SHP77 (cell line): ENCODE data around the gene PRKCA.
A peak's percentile ranks its signal among the peaks of the same experiment; 100 is the strongest.

ENCODE experiments used
- DNase-seq, 2 experiments: peaks; one replicate each; lab custom pipeline; 2025; lab: John Stamatoyannopoulos, UW

Gene PRKCA

DNA sequence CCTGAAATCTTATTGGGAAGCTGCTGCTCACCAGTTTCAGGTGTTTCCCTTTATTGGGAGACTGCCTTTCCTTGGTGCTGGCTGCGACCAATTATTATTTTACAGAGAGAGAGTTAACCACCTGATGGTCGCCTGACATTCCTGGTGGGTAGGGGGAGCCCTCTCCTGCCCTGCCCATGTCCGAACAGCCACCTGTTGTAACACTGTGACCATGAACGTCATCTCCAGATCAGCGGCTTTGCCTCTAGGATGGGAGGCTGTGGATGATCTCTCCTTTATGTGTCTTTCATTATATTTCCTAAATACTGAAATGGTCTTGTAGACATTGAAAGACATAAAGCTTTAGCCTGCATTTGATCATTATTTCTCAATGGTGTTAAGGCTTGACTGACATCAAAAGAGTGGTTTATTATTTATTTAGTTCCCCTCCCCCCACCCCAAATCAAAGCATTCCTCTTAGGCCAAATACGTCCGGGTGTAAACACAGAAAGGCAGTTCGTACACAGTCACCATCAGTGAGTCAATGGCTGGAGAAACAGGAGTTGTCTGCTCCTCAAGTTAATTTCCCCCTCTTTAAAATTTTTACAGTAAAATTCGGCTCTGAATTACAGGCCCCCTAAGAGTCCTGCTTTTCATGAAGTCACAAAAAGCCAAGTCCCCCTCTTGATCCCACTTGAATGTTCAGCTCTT lies 474.7 kb downstream of the PRKCA start:
- DNase-seq = no peak

DNA sequence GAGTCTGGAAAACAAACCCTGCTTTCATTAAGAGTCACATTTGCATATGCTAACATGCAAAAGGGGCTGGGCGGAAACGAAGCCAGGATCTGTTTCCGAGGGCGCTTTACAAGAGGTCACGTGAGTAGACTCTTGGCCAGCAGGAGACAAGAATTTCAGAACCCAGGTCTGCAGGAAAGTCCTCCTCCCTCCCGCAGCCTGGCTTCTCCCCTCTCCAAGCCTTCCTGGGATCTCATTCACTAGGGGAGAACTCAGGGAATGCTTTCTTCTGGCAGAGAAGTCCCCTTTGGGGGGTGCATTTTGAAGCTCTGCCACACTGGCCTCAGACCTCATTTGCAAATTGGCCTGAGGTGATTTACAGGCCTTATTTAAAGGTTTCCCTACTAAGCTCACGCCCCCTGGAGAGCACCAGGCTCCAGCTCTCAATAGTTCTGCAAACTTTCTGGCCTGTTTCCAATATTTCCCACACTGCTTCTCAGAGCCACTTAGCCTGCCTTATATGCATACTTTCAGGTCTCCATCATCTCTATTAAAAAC lies 475.3 kb downstream of the PRKCA start:
- DNase-seq = no peak

DNA sequence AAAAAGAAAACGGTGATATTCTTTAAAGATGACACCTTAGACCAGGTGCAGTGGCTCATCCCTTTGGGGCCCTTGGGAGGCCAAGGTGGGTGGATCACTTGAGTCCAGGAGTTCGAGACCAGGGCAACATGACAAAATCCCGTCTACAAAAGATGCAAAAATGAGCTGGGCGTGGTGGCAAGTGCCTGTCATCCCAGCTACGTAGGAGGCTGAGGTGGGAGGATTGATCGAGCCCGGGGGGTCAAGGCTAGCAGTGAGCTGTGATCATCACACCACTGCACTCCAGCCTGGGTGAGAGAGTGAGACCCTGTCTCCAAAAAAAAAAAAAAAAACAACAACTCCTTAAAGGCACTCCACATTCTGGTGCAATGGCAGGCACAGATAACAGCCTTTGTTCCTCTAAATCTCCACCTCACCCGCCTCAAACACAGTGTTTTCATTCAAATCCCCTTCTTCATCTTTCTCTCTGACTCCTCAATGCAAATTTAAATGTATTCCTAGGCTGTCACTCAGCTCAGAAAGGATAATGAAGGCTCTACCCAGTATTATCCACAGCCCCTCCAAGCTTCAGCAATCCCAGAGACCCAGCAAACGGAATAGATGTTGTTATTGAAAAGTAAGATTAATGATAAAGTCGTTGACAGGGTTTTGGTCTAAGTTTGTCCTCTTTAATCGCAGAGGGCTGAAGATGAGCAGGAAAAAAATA lies 476.3 kb downstream of the PRKCA start:
- no peak for DNase-seq

DNA sequence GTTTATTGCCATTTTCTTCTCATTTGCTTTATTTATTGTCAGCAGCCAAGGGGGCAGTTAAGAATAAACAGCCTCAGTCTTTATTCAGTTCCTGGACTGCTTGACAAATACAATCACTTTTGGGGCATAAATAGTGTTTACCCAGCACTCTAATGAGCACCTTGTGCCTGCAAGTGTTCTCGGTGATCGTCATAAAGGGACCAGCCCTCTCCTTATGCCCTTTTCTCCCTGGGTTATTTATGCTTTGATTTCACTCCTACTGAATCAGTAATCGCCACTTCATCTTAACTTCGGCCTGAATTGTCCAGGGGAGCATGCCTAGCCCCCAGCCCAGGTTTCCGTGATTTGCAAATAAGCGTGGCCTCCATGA lies 476.8 kb downstream of the PRKCA start:
- DNase-seq = no peak

DNA sequence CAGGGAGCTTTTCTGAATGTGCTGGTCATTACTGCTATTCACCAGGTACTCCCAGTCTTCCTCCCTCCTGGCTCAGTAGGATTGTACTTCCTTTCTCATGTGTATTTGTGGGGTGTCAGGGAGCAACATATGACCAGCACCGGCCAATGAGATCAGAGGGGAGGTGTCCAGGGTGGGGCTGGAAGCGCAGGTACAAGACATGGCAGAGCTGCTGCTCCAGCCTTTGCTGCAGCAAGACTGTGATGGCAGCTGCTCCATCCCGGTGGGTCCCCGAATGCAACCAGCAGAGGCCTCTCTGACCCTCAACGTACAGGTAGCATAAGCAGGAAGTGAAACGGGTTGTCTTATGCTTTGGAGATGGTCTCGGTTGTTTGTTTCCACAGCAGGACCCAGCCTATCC lies 478.7 kb downstream of the PRKCA start:
- no peak for DNase-seq

DNA sequence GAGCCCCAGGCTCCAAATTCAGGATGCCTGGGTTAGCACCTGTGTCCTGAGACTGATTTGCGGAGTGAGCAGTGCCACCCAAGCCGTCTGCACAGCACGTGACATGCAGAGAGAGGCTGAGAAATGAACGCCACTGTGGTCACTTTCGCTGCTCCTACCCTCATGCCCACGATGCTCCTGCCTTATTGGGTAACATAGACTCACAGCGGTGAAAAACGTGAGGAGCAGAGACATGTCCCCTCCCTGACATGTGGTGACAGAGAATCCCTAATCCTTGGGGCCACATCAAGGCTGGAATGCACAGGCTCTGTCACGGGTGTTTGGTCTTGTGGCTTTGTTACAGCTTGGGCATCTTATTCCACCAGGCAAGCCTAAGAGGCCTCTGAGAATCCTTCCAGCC lies 480.4 kb downstream of the PRKCA start:
- DNase-seq = no peak

DNA sequence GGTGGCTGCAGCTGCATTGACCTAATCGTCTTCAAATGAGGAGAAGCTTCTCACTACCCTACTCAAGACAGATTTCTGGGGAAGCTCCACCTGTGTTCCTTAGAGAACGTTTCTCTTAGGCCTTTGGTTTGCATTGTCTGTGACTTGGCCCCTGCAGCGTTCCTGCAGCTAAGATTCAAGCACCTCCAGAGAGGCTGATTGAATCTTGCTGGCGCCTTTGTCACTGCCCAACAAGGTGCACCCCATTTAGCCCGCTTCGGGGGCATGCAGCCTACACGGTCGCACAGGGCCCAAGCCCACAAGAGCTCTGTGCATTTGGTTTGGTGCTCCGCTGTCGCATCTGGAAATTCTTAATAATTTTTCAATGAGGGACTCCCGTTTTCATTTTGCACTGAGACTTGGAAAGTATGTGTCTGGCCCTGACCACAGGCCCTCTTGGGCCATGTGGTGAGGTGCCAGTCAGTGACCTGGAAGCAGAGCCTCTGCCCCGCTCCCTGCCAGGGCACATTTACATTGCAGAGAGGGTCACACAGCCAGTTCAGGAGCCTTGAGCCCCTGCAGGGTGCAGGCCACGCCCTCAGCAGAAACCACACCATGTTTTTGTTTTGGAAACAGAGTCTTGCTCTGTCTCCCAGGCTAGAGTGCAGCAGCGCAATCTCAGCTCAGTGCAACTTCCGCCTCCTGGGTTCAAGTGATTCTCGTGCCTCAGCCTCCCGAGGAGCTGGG lies 481.4 kb downstream of the PRKCA start:
- no peak for DNase-seq

DNA sequence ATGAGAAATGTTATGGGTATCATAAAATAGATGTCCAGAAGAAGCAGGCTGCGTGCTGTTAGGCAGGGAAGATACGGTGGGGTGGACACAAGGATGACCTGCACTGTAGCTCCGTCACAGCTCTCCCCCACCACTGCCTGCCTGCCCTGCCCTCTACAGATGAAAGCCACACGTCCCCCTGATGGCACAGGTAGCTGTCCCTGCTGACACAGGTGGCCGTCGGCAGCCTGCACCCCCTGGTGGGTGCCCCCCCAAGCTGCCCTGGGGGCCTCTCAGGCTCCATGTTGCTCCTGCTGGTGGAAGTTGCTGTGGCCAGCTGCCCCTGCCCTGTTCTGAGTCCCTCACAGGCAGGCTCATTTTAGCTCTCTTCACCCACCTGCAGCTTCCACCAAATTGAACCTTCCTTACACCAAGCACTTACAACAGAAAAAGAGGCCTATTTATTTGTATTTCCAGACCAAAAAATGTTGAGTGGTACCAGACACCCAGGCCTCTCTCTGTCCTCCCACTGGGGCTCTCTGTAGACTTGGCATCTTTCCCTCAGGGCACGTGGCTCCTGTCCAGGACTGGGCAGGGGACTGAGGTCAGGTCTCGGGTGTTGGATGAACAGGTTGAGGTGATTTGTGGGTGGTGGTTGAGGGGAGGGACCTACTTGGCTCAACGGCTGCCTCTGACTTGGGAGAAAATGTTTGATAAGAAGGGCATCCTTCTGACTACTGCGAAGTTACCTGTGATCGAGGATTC lies 482.4 kb downstream of the PRKCA start:
- DNase-seq = no peak

DNA sequence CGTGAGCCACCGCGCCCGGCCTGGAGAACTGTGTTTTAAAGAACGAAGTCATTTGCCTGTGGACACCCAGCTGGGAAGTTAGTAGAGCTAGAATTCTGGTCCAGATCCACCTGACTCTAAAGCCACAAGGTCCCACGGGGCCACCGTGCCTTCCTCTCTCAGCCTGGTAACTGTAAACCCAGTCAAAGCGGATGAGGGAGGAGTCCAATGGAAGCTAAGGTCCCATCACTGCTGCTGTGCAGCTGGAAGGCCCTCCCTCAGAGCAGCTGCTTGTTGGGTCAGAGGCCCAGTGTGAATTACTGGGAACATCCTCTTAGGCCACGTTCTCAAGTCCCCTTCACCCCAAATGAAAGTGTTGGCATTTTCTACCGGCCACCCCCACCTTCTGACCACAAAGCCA lies 483.7 kb downstream of the PRKCA start:
- DNase-seq = no peak

DNA sequence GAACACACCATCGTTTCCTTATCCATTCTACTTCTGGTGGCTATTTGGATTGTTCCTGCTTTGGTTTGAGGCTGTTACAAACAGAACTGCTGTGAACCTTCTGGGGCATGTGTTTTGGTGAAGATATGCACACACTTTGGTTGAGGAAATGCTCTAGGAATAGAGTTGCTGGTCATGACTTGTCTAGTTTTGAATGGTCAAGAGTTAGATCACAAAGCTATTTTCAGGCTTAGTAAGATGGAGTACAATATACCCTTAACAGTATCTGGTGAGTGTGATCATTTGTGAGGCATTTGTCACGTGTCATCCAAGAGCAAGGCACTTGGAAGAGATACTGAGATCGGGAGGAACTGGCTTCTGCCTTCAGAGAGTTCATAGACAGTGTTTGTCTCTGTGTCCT lies 485.5 kb downstream of the PRKCA start:
- DNase-seq = no peak

DNA sequence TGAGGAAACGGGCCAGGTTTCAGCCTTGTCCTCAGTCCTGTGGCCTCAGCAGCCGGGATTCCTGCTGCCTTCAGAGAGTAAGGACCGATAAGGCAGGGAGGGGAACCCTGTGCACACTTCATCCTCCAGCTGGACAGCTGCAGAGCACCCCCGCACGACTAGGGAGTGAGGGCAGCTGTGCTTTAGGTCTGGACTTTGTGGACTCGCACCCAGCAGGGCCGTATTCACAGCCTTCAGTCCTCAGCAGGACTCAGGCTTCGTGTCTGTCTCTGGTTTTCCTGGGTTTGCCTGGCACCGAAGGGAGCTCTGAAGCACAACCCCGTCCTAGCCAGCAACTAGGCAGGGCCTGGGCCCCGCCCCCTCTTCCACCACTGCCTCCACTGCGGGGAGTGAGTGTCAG lies 486.7 kb downstream of the PRKCA start:
- DNase-seq = no peak

DNA sequence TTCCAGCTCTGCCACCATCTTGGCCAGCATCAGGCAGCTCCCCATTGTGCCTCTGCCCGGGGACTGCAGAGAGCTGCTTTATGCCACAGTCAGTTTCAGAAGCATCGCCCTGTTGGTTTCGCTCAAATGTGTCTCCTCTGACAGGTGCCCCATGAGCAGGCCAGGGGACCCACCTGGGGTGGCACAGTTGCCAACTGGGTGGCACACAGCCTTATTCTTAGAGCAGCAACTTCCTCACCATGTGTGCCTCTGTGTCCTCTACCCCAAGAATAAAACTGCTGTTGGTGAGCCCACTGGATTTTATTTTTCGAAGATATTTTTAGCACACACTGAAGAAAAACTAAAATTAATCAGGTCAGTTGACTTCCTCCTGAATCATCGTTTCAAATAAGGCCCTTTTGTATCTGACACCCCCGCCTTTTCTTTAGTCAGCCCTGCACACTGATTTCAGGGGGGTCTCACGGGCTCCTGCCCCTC lies 487.6 kb downstream of the PRKCA start:
- DNase-seq = no peak

DNA sequence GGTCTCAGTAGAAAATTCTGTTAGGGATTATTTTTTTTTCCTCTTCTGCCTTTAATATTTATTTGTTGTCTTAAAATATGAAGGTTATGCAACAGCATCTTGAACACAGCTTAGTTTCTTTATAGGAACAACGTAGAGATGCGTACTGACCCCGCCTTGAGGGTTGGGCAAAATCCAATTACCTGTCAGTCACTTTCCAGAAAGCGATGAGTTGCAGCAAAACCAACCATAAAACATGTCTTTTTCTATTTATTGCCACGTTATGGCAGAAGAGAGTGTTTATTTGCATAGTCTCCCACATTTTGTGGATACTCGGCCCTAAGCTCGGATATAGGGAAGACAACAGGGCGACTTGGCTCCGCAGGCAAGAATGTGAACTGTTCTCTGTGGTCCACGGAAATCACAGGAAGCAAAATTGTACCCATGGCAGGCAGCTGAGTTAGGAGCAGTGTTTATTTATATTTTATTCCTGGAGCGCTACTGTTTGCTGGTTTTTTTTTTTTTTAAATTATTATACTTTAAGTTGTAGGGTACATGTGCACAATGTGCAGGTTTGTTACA lies 488.2 kb downstream of the PRKCA start:
- no peak for DNase-seq

DNA sequence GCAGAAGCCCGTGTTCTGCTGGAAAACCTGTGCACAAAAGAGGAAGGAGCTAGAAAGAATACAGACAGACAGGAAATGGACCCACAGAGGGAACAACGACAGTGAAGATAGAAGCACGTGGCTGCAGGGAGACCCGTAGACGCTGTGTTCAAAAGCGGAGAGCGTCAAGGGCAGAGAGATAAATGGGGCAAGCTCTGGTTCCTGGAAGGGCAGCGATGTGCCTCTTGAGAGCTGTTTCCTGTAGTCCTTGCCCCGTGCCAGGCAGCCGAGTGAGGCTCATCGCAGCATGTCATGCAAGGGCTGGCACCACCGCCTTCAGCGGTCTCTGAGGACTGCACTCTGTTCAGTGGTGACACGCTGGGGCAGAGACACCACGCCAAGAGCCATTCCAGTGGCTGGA lies 488.9 kb downstream of the PRKCA start:
- peak; percentile 16 to 21 for DNase-seq

DNA sequence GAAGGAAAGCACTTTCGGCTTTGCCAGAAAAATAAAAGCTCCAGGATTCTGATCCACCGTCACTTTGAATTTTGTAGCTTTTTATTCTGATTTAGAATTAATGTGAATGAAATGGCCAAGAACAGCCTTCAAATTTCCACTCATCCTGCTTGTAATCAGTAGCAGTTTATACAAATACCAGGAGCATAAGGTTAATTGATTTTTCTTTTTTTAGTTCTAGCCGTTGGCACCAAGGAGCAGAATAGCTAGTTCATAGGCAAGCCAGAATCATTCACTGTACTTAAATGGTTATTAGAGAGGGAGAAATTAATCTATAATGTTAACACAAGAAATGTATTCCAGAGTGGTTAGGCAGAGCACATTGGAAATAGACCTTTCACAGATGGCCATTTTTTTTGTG lies 491.4 kb downstream of the PRKCA start:
- DNase-seq = no peak

DNA sequence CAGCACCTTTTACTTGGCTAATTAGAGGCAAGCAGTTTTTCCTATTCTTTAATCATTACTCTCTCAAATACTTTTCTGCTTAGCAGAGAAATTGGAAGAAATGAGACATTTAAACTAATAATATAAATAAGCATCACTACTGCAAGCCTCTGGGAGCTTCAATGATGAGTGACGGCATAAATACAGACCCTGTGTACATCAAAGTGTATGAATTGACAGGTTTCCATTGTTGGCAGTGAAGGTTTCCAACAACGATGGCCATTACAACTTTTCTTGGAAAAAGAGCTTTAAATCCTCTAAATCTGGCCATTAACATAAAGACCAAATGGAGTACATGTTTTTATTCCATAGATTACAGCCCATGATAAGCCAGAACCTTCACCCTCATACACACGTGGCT lies 493.1 kb downstream of the PRKCA start:
- no peak for DNase-seq

DNA sequence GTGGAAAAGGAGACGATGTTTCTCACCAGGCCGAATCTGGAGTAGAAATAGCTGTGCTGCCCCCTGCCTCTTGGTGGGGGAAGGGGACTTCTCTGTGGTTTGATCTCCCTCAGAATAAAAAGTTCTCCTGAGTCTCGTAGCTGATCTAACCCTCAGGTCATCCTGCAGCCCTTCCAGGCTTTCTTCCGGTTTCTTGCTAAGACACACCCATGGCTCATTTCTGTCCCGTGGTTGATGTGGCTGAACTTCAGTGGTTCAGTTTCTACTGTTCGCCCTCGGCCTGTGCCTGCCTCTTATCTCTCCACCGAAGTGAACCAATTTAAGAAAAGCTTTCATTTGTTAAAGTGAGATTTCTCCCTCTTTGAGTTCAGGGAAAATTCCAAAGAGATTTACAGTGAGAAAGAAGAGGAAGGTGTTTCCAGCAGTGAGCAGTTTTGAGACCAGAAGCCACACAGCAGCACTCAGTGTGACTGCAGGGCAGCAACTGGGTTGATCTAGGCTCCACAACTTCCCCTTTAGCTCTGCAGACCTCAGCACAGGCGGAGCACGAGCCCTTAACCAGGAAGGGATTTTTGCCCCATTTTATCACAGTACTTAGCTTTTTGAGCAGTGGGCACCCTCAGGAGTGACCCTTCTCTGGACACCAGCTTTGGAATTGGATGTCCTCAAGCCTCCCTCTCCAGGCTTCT lies 497.6 kb downstream of the PRKCA start:
- DNase-seq = no peak

DNA sequence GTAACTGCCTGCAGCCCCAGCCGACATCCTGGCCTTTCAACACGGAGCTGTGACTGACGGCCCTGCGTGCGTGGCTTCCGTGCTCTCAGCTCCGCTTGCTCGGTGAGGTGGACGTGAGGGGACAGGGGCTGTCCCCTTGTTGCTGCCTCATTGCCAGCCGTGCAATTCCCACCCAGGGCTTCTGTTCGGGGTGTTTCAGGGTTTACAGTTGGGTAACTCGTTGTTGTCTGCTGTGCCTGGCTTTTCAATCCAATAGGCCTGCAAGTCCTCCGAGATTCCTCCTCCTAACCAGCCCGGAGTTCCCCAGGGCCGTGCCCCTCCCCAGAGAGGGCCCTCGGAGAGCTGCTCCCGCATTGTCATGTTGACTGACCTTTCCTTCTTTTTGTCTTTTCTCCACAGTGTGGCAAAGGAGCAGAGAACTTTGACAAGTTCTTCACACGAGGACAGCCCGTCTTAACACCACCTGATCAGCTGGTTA lies 501.1 kb downstream of the PRKCA start:
- DNase-seq = no peak

DNA sequence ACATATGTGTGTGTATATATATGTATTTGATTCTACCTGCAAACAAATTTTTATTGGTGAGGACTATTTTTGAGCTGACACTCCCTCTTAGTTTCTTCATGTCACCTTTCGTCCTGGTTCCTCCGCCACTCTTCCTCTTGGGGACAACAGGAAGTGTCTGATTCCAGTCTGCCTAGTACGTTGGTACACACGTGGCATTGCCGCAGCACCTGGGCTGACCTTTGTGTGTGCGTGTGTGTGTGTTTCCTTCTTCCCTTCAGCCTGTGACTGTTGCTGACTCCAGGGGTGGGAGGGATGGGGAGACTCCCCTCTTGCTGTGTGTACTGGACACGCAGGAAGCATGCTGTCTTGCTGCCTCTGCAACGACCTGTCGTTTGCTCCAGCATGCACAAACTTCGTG lies 503.2 kb downstream of the PRKCA start:
- peak; percentile 23 to 47 for DNase-seq

DNA sequence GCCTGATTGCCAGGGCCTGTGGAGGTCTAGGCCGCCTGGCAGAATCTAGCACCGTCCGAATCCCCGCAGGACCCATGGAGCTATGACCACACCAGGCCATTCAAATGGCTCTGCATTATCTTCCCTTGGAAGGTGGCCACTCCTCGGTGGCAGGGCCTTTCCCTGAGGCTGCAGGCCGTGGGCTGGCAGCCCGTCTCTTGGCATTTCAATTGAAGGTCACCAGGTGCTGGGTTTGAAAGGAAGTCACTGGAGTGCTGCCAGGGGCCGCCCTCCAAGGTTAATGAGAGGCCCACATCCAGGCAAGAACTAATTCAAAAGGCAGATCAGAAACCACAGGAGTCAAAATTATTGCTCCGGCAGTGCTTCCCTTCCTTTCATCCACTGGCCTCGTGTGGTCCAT lies 504.8 kb downstream of the PRKCA start:
- DNase-seq = peak; percentile 44 to 46

DNA sequence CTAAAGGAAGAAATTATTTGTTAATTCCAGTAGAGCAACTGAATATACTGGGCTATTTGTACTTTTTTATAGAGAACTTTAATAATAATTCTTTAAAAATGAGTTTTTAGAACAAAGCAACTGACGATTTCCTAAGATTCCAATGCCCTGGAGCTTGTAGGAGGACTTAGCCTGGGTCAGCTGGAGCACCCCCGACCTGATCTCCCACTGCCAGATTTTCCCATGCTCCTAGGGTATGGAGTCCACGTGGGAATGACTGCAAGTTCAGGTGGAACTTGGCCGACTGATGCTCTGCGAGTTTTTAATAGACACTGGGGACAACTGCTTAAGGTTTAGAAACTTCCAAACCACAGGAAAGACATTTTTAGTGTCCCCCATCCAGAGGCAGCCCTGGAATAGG lies 507.0 kb downstream of the PRKCA start:
- no peak for DNase-seq
